ENCODE measurements around the gene GABRB1. TPM values are rescaled to one million over a fixed set of nuclear protein-coding genes. Genes with fewer than 3 reads are reported as not detected.

GABRB1 gene
- polyA plus RNA-seq, 3 donors, result not detected

- Mint-ChIP-seq H3K27ac (no peak overlapping the region), H3K9me3 (peaks cover 0 to 2% (median 0%) of the 10 kb centered on the region in 7 donors), H3K4me1 (no peaks in the 10 kb centered on the region), H3K27me3 (ENCODE audit: low read depth in 3 of 3) (peaks cover 0 to 5% (median 3%) of the 10 kb centered on the region in 3 donors), H3K36me3 (no peaks in the 10 kb centered on the region), H3K4me3 (no peak overlapping the region)
- H2AFZ ChIP-seq (ENCODE audit: insufficient read depth, low read depth, low read length, poor library complexity, severe bottlenecking), result no peak overlapping the region
- intact Hi-C loops (cut with micrococcal nuclease), result no loop called here
- H3K9ac ChIP-seq (ENCODE audit: insufficient read depth, low read length, poor library complexity, severe bottlenecking), result no peak overlapping the region
- H4K20me1 ChIP-seq (ENCODE audit: insufficient read depth, low read length), result no peaks in the 10 kb centered on the region
- no peak overlapping the region for H3K27ac ChIP-seq (ENCODE audit: low read depth in 1 of 2, low read length in 2 of 2)
- no peaks in the 10 kb centered on the region for H3K9me3 ChIP-seq (replicated peaks in 1 of 2; ENCODE audit: control insufficient read depth in 1 of 2, insufficient read depth in 1 of 2, low read length in 2 of 2)
- no peaks in the 10 kb centered on the region for H3K79me2 ChIP-seq (ENCODE audit: insufficient read depth, low read length)
- no peak for TF ChIP-seq CTCF (IDR thresholded peaks at IDR 0.05)
- DNase-seq, result no peak
- H3K27me3 ChIP-seq (ENCODE audit: control insufficient read depth in 2 of 2, insufficient read depth in 2 of 2, low read length in 2 of 2), result no peaks in the 10 kb centered on the region
- no peak overlapping the region for H3K4me2 ChIP-seq (replicated peaks; ENCODE audit: extremely low read depth, low read length, poor library complexity, severe bottlenecking)
- H3K4me1 ChIP-seq (ENCODE audit: control insufficient read depth in 1 of 2, insufficient read depth in 2 of 2, low read length in 2 of 2), result no peaks in the 10 kb centered on the region
- no peak overlapping the region for H3K4me3 ChIP-seq (replicated peaks in 1 of 3; ENCODE audit: low read depth in 2 of 3, low read length in 3 of 3)
- H3K36me3 ChIP-seq (replicated peaks in 1 of 2; ENCODE audit: control insufficient read depth in 1 of 2, insufficient read depth in 2 of 2, low read length in 2 of 2), result no peaks in the 10 kb centered on the region
Measured at GRCh38 chr4:47313384-47313783, 282.0 kb downstream of the GABRB1 start.

- Histone ChIP-seq H4K20me1 (ENCODE audit: insufficient read depth, low read length) (no peaks in the 10 kb centered on the region), H2AFZ (ENCODE audit: insufficient read depth, low read depth, low read length, poor library complexity, severe bottlenecking) (no peak overlapping the region), H3K36me3 (replicated peaks in 1 of 2; ENCODE audit: control insufficient read depth in 1 of 2, insufficient read depth in 2 of 2, low read length in 2 of 2) (no peaks in the 10 kb centered on the region), H3K79me2 (ENCODE audit: insufficient read depth, low read length) (no peaks in the 10 kb centered on the region), H3K9ac (ENCODE audit: insufficient read depth, low read length, poor library complexity, severe bottlenecking) (no peak overlapping the region), H3K4me3 (replicated peaks in 1 of 3; ENCODE audit: low read depth in 2 of 3, low read length in 3 of 3) (no peak overlapping the region), H3K4me2 (replicated peaks; ENCODE audit: extremely low read depth, low read length, poor library complexity, severe bottlenecking) (no peak overlapping the region), H3K4me1 (ENCODE audit: control insufficient read depth in 1 of 2, insufficient read depth in 2 of 2, low read length in 2 of 2) (no peaks in the 10 kb centered on the region), H3K9me3 (replicated peaks in 1 of 2; ENCODE audit: control insufficient read depth in 1 of 2, insufficient read depth in 1 of 2, low read length in 2 of 2) (no peaks in the 10 kb centered on the region), H3K27ac (ENCODE audit: low read depth in 1 of 2, low read length in 2 of 2) (no peak overlapping the region), H3K27me3 (ENCODE audit: control insufficient read depth in 2 of 2, insufficient read depth in 2 of 2, low read length in 2 of 2) (no peaks in the 10 kb centered on the region)
- Mint-ChIP-seq H3K4me3 (no peak overlapping the region), H3K27me3 (ENCODE audit: low read depth in 3 of 3) (peaks cover 0 to 3% (median 3%) of the 10 kb centered on the region in 3 donors), H3K9me3 (peaks cover 0 to 2% (median 0%) of the 10 kb centered on the region in 7 donors), H3K27ac (no peak overlapping the region), H3K36me3 (no peaks in the 10 kb centered on the region), H3K4me1 (no peaks in the 10 kb centered on the region)
- DNase-seq, result no peak
- TF ChIP-seq CTCF (IDR thresholded peaks at IDR 0.05), result no peak
- intact Hi-C loops (cut with micrococcal nuclease), result no loop called here
Measured at GRCh38 chr4:47315346-47315745, 284.0 kb downstream of the GABRB1 start.
